HG03432 (cell line): ENCODE data around the gene KLHDC4.
"Not testable (repeated sequence)": the region's sequence is repeated elsewhere in the genome, so short reads cannot be mapped to it uniquely, and the experiment has no call there.

Experiments
- ATAC-seq: cut with Tn5 transposase; IDR thresholded peaks from one replicate; pipeline ENCODE4 v1.9.1; 2021; ENCODE audit warnings: mild to moderate bottlenecking, moderate library complexity; ENCODE audit not compliant: unreplicated experiment

The KLHDC4 gene

DNA sequence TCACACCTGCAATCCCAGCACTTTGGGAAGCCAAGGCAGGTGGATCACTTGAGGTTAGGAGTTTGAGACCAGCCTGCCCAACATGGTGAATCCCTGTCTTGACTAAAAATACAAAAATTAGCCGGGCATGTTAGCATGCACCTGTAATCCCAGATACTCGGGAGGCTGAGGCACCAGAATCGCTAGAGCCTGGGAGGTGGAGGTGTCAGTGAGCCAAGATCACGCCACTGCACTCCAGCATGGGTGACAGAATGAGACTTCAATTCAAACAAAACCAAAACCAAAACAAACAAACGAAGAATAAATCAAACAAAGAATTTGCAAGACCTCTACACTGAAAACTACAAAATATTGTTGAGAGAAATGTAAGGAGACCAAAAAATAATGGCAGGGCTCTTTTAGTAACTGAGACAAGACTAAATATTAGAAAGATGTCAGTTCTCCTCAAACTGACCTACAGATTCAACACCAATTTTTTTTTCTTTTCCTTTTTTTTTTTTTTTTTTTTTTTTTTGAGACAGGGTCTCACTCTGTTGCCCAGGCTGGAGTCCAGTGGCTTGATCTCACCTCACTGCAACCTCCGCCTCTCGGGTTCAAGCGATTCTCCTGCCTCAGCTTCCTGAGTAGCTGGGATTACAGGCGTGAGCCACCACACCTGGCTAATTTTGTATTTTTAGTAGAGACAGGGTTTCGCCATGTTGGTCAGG, 23.1 kb upstream of the KLHDC4 start:
- ATAC-seq = not testable (repeated sequence)

DNA sequence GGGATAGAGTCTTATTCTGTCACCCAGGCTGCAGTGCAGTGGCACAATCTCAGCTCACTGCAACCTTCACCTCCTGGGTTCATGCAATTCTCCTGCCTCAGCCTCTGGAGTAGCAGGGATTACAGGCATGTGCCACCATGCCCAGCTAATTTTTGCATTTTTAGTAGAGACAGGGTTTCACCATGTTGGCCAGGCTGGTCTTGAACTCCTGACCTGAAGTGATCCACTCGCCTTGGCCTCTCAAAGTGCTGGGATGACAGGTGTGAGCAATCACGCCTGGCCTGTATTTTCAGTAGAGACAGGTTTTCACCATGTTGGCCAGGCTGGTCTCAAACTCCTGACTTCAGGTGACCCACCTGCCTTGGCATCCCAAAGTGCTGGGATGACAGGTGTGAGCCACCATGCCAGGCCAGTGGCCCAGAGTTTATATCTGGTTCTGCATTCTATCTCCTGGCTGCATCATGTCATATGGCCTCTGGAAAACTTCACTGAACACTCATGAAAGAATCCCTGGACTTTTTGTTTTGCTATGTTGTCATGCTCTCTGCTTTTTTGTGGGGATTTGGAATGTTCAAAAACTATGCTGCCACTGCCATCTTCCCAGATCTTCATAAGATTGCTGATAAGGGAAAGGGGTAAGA, 21.8 kb upstream of the KLHDC4 start:
- ATAC-seq = not testable (repeated sequence)

DNA sequence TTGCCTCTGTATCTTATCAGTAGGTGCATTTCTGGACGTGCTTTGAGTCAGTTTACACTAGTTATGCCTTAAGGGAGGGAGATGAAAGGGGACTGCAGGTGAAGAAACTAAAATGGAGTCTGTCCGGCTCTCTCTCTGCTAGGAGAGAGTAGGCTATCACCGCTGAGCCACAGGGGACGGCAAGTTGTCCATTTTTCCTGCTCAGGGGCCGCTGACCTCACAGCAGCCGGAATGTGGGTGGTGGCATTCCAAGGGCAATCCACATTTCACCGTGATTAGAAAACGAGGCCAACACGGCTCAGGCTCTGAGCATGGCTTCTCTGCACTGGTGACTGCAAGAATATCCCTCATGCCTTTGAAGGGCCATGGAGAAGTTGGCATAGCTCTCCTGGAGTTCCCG, 19.0 kb upstream of the KLHDC4 start:
- ATAC-seq = no peak

GRCh38 chr16:87782033-87782432, 16.2 kb upstream of the KLHDC4 start:
- ATAC-seq = no peak

- peak; percentile 33 for ATAC-seq
Observed at GRCh38 chr16:87780385-87780989, 14.7 kb upstream of the KLHDC4 start.

DNA sequence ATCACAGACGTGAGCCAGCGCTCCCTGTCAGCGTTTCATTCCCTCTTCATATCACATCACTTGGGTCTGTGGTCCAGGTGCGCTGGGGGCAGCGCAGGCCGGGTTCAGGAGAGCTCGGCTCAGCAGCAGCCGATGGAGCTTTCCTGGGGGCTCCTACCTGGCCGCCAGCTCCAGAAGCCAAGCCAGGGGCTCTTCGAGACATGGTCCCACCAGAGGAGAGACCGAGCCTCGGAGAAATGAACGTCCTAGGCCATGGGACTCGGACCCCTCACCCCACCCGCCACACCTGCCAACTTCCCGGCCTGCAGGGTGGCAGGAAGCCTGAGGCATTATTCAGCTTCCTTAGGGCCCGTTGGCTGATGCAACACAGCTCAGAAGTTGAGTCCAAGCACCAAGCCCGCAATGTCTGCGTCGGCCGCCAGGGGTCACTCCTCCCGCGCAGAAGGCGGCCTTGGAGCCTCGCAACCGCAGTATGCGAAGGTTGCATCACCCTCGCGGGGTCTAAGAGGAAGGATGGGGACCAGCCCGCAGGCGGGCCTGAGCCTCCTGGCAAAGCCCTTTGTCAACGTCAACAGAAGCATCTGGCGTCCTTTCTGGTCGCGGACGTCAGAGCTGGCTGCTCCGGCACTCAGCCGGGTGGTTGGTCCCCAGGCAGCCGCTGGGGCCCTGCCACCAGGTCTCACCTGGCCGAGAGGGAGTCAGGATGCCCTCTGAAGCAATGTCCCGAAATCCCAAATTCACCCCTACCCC, 13.2 kb upstream of the KLHDC4 start:
- peak; percentile 57 for ATAC-seq

GRCh38 chr16:87778476-87778829, 12.7 kb upstream of the KLHDC4 start:
- no peak for ATAC-seq

DNA sequence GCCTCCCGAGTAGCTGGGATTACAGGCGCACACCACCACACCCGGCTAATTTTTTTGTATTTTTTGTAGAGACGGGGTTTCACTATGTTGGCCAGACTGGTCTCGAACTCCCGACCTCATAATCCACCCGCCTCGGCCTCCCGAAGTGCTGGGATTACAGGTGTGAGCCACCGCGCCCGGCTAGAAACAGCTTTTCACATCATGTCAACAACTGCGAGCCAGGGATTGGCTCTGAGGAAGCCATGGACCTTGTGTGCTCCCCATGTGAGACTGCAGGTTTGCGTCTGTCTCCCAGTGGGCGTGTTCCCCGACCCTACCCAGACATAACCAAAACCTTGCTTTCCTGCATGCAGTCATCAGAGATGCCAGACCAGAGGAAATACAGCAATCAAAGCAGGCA, 8.1 kb upstream of the KLHDC4 start:
- not testable (repeated sequence) for ATAC-seq

- not testable (repeated sequence) for ATAC-seq
Observed at GRCh38 chr16:87767456-87767855, 1.7 kb upstream of the KLHDC4 start.

DNA sequence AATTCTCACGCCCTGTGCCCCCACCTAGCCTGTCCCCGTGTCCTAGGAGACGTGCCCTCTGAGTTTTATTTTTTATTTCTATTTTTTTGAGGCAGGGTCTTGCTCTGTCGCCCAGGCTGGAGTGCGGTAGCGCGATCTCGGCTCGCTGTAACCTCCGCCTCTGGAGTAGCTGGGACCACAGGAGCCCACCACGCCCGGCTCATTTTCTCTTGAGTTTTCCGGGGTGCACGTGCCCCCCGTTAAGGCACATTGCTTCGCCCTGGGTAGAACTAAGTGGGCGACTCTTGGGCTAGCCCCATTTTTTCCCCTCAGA, 655 bp upstream of the KLHDC4 start:
- no peak for ATAC-seq

- peak; percentile 52 for ATAC-seq
Observed at GRCh38 chr16:87765473-87765775, 362 bp downstream of the KLHDC4 start.

GRCh38 chr16:87764600-87765472, 950 bp downstream of the KLHDC4 start:
- ATAC-seq = peak; percentile 32

GRCh38 chr16:87762620-87763019, 3.2 kb downstream of the KLHDC4 start:
- ATAC-seq = no peak

GRCh38 chr16:87762071-87762571, 3.7 kb downstream of the KLHDC4 start:
- ATAC-seq = no peak

GRCh38 chr16:87761060-87761459, 4.7 kb downstream of the KLHDC4 start:
- no peak for ATAC-seq

DNA sequence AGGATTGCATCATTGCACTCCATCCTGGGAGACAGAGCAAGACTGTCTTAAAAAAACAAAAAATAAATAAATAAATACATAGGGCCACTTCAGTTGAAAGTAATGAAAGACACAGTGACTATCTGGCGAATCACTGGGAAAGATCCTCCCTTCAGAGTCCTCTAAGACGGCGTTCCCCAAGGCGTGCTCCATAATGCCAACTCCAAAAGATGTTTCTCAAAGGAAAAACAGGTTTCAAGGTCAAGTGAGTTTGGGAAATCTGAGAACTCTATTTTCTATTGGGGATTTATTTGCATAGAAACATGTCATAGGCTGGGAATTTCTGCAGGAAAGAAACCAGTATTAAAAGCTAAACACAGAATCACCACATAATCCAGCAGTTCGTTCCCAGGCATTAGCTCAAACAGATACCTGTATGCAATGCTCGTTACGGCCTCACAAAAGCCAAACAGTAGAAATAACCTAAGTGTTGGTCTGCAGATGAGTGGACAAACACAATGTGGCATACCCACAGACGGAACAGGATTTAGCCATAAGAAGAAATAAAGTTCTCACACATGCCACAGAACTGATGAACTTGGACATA, 7.9 kb downstream of the KLHDC4 start:
- ATAC-seq = no peak

GRCh38 chr16:87754535-87754934, 11.3 kb downstream of the KLHDC4 start:
- ATAC-seq = no peak

GRCh38 chr16:87747626-87748414, 18.0 kb downstream of the KLHDC4 start:
- ATAC-seq = no peak

DNA sequence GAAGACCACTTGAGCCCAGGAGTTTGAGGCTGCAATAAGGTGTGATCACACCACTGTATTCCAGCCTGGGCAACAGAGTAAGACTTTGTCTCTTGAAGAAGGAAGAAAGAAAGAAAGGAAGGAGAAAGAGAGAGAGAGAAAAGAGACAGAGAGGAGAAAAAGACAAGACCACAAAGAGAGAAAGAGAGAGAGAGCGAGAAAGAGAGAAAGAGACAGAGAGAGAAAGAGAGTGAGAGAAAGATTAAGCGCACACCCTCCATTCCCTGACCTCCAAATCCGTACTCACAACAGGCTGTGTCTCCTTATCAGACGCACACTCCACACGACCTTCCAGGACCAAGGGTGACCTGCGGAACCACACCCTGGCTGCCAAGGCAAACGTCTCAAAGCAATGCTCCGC, 19.6 kb downstream of the KLHDC4 start:
- ATAC-seq = no peak
